PC-9 (cell line): ENCODE data around the gene IRGC.

Experiments used
- CTCF ChIP-seq: fragments of 200-600 bp; sonication (generic); conservative IDR thresholded peaks from 2 replicates; pipeline ENCODE4 v1.6.1; 2017; ENCODE audit warnings: mixed run types, antibody characterized with exemption, mild to moderate bottlenecking, moderate library complexity
- EZH2 ChIP-seq: fragments of 200-600 bp; sonication (generic); IDR thresholded peaks from 2 replicates; pipeline ENCODE4 v1.8.0; 2017; ENCODE audit warnings: antibody characterized with exemption, low read depth

DNA sequence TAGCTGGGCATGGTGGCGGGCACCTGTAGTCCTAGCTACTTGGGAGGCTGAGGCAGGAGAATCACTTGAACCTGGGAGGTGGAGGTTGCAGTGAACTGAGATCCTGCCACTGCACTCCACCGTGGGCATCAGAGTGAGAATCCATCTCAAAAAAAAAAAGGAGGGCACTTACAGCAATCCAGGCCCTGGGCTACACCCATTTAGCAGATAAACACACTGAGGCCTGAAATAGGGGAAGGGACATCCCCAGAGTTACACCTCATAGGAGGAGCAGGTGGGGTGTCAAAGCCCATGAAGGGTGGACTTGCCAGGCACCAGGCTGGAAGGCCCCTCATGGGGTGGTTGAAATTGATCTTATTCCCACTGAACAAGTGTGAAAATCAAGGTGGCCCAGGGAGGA, 32.0 kb upstream of the IRGC start:
- no peak for TF ChIP-seq CTCF
- TF ChIP-seq EZH2: no peak
